Right atrium auricular region (tissue), 2 donors: ENCODE measurements around the gene TMEM178B. TPM values are rescaled to one million over a fixed set of nuclear protein-coding genes. Genes with fewer than 3 reads are reported as not detected.

ENCODE experiments used
- DNase-seq: peaks from one replicate; pipeline ENCODE4 v3.0.0-alpha.2; 2019; ENCODE audit warnings: low spot score
- H3K27ac ChIP-seq, 2 donors: fragments of 200-600 bp; sonication (generic); 1 replicate in 1 of 2; 2 replicates in 1 of 2; pipeline ENCODE4 v1.5.1; 2016 to 2019
- H3K27me3 ChIP-seq, 2 donors: fragments of 200-600 bp; sonication (generic); one replicate each; pipeline versions ENCODE4 v1.5.1 to v1.6.0; 2017 to 2019
- H3K36me3 ChIP-seq: fragments of 200-600 bp; sonication (generic); one replicate; pipeline ENCODE4 v1.5.1; 2016
- H3K4me1 ChIP-seq, 2 donors: fragments of 200-600 bp; sonication (generic); one replicate each; pipeline versions ENCODE4 v1.5.1 to v1.6.0; 2017 to 2019
- H3K4me3 ChIP-seq, 2 donors: fragments of 200-600 bp; sonication (generic); 1 replicate in 1 of 2; 2 replicates in 1 of 2; pipeline ENCODE4 v1.5.1; 2017 to 2019; ENCODE audit warnings: mild to moderate bottlenecking in 1 of 2, moderate library complexity in 1 of 2
- H3K9me3 ChIP-seq, 2 donors: fragments of 200-600 bp; sonication (generic); one replicate each; pipeline ENCODE4 v1.5.1; 2019
- total RNA-seq, 2 donors: library from RNA; depleted of rRNA; stranded (reverse); fragments of >200 nt; gene quantifications; one replicate each; pipeline ENCODE4 v1.1.0, GENCODE V29; 2016
- TF ChIP-seq, protein P1 (sequence below), 2 donors: fragments of 200-600 bp; sonication (generic); IDR thresholded peaks; one replicate each; pipeline ENCODE4 v1.5.1; 2019; ENCODE audit warnings: antibody characterized with exemption in 2 of 2

Gene TMEM178B
- total RNA-seq, 2 donors from 2014 or later = 15.8 to 48.7 TPM

DNA sequence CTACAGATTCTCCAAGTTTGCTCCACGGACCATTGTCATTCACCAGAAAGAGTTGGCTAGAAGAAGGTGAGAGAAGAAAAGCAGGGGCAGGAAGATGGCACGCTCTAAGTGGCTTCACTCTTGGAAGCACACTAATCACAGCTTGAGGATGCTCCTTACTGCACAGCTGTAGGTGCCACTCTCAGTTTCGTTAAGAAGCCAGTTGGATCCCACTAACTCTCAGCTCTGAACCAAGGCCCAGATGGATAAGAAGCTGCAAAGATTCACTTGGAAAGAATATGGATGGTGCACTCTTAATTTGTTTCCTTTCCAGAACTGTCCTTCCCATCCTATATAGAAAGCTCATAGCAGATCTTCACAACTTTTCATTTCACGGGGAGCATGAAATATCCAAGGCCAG is 382.8 kb downstream of the TMEM178B start:
- Histone ChIP-seq H3K4me1 (peaks cover 0 to 20% of the 10 kb centered on the region in 2 donors), H3K27ac (no peak overlapping the region), H3K27me3 (no peaks in the 10 kb centered on the region), H3K36me3 (no peaks in the 10 kb centered on the region), H3K4me3 (no peak overlapping the region), H3K9me3 (no peaks in the 10 kb centered on the region)
- no peak for DNase-seq
- TF ChIP-seq, protein P1, sequence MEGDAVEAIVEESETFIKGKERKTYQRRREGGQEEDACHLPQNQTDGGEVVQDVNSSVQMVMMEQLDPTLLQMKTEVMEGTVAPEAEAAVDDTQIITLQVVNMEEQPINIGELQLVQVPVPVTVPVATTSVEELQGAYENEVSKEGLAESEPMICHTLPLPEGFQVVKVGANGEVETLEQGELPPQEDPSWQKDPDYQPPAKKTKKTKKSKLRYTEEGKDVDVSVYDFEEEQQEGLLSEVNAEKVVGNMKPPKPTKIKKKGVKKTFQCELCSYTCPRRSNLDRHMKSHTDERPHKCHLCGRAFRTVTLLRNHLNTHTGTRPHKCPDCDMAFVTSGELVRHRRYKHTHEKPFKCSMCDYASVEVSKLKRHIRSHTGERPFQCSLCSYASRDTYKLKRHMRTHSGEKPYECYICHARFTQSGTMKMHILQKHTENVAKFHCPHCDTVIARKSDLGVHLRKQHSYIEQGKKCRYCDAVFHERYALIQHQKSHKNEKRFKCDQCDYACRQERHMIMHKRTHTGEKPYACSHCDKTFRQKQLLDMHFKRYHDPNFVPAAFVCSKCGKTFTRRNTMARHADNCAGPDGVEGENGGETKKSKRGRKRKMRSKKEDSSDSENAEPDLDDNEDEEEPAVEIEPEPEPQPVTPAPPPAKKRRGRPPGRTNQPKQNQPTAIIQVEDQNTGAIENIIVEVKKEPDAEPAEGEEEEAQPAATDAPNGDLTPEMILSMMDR (IDR thresholded peaks at IDR 0.05) = no peak

GRCh38 chr7:141460781-141461715 is 387.2 kb downstream of the TMEM178B start:
- H3K27me3 ChIP-seq = no peaks in the 10 kb centered on the region
- H3K27ac ChIP-seq = peak overlapping the region in 1 of 2 donors; percentile 14
- H3K9me3 ChIP-seq = no peaks in the 10 kb centered on the region
- no peak for DNase-seq
- H3K4me3 ChIP-seq = no peak overlapping the region
- no peaks in the 10 kb centered on the region for H3K36me3 ChIP-seq
- TF ChIP-seq, protein P1 (IDR thresholded peaks at IDR 0.05) = no peak
- peaks cover 0 to 43% of the 10 kb centered on the region in 2 donors for H3K4me1 ChIP-seq

- Histone ChIP-seq H3K27me3 (no peaks in the 10 kb centered on the region), H3K27ac (peak overlapping the region; percentile 14 to 21), H3K4me1 (peaks cover 0 to 38% of the 10 kb centered on the region in 2 donors), H3K9me3 (no peaks in the 10 kb centered on the region), H3K4me3 (no peak overlapping the region), H3K36me3 (no peaks in the 10 kb centered on the region)
- DNase-seq = no peak
- TF ChIP-seq, protein P1 (IDR thresholded peaks at IDR 0.05) = no peak
Measured at GRCh38 chr7:141461924-141462323, 388.1 kb downstream of the TMEM178B start.

- Histone ChIP-seq H3K27ac (peak overlapping the region in 1 of 2 donors; percentile 19), H3K4me1 (peaks cover 0 to 38% of the 10 kb centered on the region in 2 donors)
Measured at GRCh38 chr7:141462958-141463357, 389.1 kb downstream of the TMEM178B start.

DNA sequence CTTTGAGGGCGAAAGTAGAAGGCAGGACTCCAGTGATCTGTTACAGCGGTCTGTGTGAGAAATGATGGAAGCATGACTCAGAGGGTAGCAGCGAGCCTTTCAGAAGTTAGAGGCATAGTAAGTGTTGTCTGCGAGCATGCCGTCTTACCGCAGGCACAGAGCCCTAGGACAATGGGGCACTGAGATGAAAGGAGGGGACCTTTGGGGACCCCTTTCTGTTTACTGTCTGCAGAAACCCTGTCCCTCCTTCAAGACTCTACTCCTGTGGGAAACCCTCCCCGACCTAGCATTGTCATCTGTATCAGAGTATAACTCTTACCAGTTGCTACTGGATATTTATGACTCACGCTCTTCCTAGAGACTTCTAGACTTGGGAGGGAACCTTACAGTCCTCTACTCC is 390.1 kb downstream of the TMEM178B start:
- Histone ChIP-seq H3K9me3 (no peaks in the 10 kb centered on the region), H3K4me3 (no peak overlapping the region), H3K27ac (no peak overlapping the region), H3K4me1 (peaks cover 0 to 38% of the 10 kb centered on the region in 2 donors), H3K36me3 (no peaks in the 10 kb centered on the region), H3K27me3 (no peaks in the 10 kb centered on the region)
- DNase-seq = no peak
- TF ChIP-seq, protein P1 (IDR thresholded peaks at IDR 0.05) = no peak

More at GRCh38 chr7:141462958-141463357, 389.1 kb downstream of the TMEM178B start:
- no peaks in the 10 kb centered on the region for H3K9me3 ChIP-seq
- TF ChIP-seq, protein P1 (IDR thresholded peaks at IDR 0.05) = no peak
- H3K36me3 ChIP-seq = no peaks in the 10 kb centered on the region
- DNase-seq = no peak
- H3K27me3 ChIP-seq = no peaks in the 10 kb centered on the region
- H3K4me3 ChIP-seq = no peak overlapping the region
